ENCODE measurements around the gene ZBTB17.
A peak's percentile ranks its signal among the peaks of the same experiment; 100 is the strongest.
"Not testable (repeated sequence)": the region's sequence is repeated elsewhere in the genome, so short reads cannot be mapped to it uniquely, and the experiment has no call there.

The ZBTB17 gene
- total RNA-seq = 16.2 to 71.5 (median 25.7) reads per million in 17 experiments

DNA sequence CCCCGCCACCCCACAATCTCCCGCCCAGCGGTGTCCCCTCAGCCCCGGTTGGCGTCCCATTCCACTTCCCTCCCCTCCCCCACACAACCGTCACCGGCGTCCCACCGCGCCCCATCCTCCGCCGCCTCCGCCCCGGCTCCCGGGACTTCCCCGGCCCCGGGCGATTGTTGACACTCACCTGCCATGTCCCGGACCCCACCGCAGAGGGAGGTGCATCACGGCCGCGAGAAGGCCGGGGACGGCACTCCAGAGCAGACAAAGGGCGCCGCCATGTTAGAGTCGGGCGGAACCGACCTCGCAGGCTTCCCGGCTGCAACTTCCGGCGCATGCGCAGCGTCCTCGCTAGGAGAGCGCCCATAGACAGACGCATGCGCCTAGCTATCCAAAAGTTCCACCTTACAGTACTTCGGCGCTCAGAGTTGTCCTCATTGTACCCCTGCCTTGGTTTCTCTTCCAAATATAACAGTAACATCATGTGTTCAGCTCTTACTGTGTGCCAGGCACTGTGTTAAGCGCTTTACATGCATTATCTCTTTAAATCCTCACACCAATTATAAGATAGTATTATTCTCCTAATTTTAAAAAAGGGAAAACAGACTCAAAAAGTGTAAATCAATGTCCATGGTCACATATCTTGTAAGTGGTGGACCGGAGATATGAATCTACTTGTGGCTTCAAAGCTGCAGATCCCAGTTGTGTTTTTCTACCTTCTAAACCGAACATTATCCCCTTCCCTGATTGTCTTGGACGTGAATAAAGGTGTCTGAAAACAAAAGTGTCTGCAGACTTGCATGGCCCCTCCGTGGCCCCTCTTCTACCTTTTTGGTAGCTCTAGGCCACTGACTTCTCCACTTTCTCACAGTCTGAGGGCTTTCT is at the start of gene ZBTB17:
Gene ZBTB17 (minus strand): TSS at position 297 of the 876 bp plus-strand sequence. CDS start 27,606 bp downstream, outside the sequence.
- peak; percentile 97 to 99 (median 98) for DNase-seq

DNA sequence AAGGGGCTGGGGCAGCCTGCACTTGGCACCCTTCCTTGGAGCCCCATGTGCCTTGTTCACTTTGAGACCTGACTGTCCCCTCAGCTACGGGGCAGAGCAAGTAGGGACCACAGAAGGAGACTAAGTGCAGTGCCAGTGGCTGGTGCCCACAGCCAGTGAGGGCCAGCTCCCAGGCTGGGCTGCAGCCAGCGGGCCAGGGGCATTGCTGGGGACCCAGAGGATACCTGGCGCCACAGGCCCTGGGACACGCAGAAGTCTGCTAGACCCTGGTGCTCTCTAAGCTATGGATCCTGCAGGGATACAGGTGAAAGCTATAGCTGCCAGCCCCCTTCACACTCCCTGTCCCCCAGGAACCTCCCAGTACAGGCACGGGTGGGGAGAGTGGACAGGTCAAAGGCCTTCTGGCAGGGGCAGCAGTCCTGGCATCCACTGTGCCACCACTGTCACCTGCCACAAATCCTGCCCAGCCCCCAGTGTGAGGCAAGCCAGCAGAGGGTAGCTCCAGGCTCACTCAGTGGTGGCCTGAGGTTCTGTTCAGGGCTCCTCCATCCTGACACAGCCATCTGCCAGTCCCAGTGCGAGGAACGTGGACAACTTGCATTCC is 47.3 kb upstream of the ZBTB17 start:
- DNase-seq = no peak

DNA sequence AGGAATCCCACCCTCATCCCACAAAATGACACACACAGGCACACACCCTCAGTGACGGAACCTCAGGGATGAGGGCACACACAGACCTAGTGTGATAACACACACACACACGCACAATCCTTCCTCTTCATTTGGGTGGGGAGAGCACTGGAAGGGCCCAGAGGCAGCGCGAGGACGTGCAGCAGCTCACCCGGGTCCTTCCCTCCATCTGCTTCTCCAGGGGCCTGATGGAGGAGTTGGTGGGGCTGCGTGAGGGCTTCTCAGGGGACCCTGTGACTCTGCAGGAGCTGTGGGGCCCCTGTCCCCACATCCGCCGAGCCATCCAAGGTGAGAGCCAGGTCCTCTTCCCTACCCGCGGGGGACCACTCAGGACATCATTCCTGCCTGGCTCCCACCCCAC is 46.5 kb upstream of the ZBTB17 start:
- no peak for DNase-seq

DNA sequence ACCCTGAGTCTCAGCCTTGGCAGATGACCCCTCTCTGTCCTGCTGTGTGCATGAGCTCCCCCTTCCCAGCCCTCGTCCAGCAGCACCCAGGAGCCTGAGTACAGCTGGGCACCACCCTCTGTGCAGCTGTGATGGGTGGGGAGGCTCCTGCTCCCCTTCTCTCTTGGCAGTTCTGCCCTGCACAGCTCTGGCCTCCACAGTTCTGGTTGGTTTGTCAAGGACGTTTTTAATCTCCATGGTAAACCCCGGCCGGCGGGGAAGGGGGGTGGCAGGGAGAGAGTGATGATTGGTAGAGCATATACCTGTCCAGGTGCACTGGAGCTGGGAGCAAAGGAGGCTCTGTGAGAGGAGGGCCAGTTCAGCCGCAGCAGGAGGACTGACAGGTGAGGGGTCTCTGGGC is 45.8 kb upstream of the ZBTB17 start, which contains the start of gene CLCNKA:
Gene CLCNKA (plus strand): TSS at position 356 of the 400 bp plus-strand sequence. CDS start 584 bp downstream, outside the sequence.
- no peak for DNase-seq

DNA sequence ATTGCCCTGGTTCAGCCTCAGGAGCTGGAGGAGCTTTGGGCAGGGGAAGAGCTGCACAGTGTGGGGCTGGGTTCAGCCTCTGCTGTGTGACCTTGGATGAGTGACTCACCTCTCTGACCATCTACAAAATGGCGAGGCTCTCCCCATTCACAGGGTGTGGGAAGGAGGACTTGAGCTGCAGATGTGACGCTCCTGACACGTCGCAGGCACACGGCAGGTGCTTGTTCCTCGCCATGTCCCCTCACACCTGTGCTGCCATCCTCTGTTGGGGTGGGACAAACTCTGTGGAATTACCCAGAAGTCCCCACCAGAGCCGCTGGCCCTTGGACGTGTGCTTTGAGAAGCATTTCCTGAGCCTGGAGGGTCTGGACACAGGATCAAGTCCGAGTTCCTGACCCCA is 45.0 kb upstream of the ZBTB17 start:
- DNase-seq = not testable (repeated sequence)

DNA sequence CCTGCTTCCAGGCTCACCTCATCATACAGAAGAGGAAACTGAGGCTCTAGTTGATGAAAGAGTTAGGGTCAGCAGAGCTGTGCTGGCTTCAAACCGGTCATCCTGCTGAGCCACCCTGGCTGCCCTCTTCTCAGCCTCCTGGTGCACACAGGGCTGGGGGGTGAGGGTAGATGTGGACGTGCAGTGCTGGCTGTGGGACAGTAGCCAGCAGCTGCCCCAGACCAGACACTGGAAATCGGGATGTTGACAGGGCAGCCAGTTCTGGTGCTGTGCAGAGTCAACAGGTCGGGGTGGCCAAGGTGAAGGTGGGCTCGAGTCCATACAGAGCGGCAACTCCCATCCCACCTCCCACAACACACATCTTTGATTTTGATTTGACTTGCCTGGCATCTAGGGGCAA is 44.4 kb upstream of the ZBTB17 start:
- no peak for DNase-seq

DNA sequence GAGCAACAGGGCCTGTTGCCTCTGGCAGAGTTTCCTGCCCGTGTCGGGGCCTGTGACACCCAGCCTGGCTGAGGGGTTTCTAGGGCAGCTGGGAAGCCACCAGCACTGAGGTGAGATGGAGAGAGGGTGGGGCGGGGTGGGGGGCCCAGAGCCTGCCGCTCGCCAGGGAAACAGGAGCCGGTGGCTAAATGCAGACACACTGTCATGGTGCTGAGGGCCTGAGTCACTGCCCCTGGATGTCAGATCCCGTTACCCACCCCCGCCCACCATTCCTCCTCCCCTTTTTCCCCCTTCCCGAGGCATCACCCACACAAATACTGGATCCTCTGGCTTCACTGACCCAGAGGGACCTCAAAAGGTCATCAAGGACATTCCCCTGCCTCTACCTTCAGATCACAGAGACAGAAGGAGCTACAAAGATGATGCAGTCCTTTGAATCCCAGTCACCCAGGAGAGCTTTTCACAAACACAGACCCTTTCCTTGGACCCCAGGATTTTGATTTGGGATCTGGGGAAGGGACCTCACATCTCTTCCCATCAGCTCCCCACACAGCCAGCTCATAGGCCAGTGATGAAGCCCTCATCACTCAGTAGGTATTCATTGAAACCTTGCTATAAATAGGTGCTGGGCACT is 43.9 kb upstream of the ZBTB17 start:
- DNase-seq = no peak

DNA sequence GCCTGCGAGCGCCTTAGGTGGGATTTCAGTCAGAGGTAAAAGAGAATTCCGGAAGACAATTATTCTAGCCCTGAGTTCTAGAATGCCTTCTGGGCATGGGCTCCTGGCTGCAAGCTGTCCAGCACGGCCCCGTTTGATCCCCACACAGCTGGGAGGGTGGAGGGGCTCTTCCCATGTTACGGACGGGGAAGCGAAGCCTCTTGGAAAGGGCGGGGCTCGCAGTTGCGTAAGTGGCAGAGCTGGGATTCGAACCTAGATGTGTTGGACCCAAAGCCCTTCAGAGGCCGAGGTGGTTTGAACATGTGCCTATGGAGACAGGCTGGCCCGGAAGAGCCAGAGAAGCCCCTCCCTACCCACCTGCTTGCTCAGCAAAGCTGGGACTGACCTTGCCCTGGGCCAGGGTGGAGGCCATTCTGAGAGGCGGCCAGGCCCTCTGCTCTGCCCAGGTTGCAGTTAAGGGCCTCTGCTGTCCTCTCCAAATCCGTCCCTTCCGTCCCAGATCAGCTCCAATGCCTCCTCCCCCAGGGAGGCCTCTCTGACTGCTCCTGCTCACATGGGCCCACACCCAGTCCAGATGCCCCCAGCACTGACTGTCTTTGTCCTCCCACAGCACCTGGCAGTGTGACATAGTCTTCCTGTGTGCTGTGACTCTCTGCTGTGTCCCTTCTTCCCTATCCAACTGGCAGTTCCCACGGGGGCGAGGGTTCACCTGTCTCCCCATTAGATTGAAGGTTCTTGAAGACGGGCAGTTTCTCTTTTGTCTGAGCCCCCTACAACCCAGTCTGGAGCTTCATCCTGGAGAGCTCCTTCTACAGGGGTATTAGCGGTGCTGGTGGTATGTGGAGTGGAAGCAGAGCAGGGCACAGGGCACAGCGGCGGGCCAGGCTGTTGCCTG is 43.1 kb upstream of the ZBTB17 start:
- DNase-seq = no peak

DNA sequence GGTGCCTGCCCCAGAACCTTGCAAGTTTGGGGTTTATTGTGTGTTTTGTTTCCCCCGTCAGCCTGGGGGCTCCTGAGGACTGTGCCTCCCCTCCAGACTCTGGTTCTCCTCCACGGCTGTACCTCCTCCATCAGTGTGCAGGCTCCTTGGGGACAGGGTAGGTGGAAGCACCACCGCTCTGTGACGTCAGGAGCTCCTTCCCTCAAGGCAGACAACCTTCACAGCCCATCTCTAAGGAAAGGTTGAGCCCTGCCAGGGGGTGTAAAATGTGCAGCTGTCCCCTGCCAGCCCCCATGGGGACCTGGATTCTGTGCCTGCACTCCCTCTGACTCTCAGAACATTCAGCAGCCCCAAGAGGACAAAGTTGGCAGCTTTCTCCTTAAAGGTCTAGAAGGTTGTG is 42.4 kb upstream of the ZBTB17 start:
- DNase-seq = no peak

DNA sequence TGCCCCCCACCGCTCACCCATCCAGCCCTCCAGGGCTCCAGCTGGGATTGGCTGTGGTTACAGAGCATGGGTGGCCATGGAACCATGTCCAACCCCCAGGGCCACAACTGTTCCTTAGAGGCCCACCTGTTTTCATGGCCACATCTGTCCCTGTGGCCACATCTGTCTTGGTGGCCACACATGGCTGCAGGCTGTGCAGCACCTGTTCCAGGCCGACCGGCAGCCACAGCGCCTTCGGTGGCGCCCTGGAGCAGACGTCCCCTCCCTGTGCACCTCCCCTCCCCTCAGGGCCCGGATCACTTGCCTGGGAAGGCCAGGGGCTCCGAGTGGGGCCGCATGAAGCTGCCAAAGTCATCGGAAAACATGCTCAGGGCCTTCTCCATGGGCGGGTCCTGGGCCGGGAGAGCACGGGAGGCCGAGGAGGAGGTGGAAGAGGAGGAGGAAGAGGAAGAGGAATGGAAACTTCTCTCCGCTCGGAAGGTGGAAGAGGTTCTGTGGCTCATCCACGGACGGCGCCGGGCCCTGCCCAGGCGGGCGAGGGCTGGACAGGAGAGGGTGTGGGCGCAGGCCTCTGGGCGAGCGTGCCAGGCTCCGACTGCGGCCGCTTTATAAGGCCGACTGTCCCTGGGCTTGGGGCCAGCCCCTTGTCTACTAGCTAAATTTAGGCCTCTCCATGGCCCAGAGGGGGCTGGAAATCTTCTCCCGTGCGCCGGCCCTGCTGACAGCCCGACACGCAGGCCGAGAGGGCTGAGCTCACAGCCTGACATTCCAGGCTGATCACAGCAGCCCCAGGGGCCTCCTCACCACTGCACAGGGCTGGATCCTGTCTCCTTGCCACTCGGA is 41.8 kb upstream of the ZBTB17 start, which contains the start of gene HSPB7:
Gene HSPB7 (minus strand): TSS at position 583 of the 843 bp plus-strand sequence. CDS start 80 bp downstream, at position 503.
- DNase-seq = peak in 1 of 4 experiments; percentile 22

DNA sequence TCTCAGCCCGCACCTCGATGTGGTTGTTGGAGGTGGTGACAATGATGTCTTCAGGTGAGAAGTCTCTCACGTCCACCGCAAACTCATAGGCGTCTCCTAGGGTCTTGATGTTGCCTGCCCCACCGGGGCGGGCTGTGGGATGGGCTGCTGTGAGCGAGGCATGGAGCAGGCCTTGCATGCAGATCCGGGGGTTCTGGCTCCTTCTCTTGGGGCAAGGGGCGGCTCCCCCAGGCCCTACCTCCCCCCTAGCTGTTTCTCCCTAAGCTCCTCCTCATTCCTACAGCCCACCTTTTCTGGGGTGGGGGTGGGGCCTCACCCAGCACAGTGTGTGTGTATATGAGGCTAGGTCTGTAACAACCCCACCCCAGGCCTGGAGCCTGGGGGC is 41.2 kb upstream of the ZBTB17 start:
- DNase-seq = no peak

DNA sequence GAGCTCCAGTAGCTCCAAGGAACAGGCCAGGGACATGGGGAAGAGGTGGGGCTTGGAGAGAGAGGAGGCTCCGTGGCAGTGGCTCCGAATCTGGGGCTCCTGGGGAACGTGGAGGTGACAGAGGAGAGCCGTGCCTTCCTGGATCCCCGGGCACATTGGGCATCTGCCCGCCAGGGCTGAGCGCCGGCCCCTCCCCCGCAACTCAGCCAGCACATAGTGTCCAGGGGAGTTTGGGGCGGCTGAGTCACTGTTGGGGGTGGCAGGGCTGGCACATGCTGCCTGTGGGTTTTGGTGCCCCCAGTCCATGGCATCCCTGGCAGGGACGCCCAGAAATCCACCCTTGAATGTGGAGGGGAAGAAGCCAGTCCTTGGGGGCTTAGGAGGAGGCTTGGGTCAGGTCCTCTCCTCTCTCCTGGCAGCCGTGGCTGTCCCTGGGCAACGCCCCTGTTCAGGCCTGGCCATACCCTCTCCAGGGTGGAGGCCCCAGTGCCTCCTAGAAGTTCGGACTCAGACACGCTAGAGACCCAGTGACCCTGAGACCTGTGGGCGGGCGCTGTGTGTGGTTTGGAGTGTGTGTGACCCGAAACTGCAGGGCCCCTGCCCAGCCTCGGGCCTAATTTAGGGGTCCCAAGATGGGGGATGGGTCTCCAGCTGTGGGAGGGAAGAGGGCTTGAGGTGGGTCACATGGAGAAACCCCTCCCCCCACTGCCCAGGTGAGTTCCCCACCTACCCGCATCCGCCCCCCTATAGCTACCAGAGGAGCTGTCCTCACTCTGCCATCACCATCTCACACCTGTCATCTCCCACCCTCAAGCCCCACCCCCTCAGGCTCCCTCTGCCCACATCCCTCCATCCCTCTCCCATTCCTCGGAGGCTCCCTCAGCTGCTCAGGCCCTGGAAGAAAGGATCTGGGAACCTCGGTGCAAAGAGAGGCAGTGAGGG is 40.3 kb upstream of the ZBTB17 start:
- no peak for DNase-seq

DNA sequence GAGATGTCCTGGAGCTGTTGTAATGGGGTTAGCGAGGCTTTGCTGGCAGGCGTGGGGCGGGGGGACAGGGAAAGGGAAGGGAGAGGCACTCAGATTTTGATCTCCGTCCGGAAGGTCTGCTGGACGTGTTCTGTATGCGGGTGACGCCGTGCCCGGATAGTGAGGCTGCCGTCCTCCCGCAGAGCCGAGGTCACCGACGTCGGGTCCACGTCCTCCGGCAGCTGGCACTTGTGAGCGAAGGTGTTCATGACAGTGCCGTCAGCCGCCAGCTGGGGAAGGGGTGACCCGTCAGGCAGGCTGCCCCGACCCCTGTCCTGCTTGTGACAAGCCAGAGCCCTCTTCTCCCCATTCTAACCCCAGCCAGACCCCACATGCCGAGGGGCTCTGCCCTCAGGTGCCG is 39.6 kb upstream of the ZBTB17 start:
- no peak for DNase-seq

DNA sequence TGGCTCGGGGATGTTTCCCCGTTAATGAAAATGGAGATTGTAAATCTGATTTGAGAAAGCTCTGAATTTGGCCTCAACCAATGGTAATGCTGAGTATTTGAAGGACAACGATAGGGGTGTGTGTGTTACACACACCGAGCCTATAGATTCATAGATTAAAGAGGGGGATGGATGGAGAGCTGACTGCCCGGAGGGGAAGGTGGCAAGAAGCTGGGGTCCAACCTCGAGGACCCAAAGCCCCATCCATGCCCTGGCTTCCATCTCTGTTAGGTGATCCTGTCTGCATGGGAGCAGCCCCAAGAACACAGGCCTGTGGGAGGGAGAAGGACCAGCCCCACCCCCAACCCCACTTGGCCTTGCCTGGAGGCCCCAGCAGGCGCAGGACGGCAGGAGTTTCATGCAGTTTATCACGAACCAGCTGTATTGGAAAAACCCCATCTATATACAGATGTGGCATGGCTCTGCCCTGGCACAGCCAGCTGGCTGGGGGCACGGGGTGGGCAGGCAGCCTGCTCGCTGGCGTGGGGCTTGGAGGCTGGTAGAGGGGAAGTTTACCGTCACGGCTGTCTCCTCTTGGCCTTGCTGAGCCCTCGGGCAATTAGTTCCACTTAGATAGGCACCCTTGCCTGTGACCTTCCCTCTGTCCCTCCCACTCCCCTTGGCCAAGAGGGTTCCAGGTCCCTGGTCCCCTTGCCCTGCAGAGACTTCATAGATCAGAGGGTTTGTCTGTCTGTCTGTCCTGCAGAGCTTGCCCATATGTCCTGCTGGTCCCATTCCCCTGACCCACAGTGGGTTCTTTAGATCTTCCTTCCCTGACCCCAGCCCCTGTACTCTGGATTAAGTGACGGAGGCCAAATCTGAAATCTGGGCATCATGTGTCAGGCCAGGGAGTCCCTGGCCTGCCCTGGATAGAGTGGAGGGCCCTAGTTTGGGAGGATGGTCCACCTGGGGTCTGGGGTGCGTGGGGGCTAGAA is 38.9 kb upstream of the ZBTB17 start:
- DNase-seq = peak in 2 of 4 experiments; percentile 28 to 47

DNA sequence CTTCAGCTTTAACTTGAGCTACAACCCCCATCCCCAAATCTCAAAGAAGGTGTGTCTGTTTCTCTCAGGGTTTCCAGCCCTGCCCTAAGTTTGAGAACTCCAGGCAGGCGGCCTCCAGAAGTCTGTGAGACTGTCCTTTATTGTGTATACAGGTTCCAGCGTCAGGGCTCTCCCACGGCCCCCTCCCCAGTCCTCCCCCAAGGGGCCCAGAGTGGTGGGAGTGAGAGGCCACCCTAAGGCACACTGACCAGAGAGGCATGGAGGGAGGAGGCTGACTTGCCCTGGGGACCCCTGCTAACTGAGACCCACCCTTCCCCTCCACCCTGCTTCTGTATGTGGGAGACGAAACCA is 38.0 kb upstream of the ZBTB17 start:
- DNase-seq = no peak

DNA sequence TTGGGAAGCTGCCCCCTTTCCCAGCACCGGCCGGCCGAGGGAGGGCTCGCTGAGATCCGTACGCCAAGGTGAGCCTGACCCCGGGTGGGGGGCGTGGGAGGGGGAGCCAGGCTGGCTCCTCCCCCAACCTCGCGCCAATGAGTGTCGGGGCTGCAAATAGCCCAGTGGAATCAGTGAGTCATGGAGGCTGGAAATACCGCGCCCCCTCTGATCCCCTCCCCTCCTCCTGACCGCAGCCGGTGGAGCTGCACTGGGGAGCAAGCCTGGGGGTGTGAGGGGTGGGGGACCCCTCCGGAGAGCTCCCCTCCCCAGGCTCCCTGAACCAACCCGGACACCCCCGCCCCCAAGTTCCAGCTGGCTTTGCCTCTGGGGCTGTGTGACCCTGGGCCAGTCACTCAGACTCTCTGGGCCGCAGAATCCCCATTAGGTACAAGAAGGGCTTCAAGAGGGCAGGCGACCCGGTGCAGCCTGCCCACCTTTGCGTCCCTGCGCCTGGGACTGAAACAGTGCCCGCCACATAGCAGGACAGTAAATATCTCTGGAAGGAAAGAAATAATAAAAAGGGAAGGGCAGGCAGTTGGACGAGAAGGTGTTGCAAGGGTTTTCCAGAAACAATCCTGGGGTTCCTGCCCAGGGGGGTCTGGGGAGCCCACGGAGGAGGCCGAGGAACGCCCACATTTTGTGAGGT is 37.5 kb upstream of the ZBTB17 start:
- peak; percentile 28 to 54 (median 45) for DNase-seq

DNA sequence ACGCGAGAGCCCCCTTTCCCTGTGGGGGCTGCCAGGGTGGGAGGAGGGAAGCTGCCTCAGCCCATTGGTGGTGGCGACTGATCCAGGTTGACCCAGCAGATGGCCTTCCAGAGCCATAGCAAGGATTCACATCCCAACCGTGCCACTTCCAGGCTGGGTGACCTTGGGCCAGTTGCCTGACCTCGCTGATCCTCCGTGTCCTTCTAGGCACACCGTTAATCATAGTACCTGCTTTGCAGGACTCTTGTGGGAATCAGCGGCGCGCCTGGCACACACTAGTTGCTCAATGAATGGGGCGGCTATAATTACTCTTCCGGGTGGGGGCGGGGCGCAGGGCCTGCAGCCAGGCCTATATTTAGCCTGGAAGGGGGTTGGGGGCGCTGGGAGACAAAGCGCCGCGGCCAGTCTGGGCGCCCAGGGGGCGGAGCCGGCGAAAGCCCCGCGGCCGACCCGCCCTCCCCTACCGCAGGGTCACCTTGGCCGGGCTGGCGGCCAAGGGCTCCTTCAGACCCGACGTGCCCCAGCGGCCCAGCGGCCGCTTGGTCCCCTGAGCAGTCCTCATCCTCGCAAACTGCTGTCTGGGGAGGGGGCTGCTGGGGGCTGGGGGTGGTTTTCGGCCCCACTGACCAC is 36.8 kb upstream of the ZBTB17 start:
- peak; percentile 28 to 69 (median 48) for DNase-seq
